ENCODE data around the gene ARID1A.

DNA sequence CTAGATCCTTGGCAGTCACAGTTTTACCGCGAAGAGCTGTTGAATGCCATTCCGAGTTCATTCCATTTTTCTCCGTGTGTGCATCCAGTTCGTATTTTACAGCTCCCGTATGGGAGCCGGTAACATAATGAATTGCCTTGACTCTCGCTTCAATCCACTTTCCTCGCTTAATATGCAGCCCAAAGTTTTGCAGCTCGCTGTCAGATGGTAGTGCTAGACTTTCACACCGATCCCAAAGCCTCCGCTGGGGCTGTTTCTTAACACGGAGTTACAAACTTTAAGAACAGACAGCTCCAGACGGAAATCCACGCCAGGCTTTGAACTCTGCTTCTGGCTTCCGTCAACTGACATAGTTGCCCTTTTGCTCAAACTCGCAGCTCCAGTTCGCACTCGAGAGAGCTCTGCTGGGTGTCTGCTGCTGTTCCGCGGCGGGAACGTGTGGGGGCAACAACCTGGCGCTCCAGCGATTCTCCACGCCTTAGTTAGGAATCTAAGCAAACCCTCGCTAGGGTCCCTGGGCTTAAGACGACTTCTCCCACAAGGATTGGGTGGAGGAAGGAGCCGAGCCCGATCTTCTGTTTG, 3.5 kb upstream of the ARID1A start:
- TF ChIP-seq, protein P1, sequence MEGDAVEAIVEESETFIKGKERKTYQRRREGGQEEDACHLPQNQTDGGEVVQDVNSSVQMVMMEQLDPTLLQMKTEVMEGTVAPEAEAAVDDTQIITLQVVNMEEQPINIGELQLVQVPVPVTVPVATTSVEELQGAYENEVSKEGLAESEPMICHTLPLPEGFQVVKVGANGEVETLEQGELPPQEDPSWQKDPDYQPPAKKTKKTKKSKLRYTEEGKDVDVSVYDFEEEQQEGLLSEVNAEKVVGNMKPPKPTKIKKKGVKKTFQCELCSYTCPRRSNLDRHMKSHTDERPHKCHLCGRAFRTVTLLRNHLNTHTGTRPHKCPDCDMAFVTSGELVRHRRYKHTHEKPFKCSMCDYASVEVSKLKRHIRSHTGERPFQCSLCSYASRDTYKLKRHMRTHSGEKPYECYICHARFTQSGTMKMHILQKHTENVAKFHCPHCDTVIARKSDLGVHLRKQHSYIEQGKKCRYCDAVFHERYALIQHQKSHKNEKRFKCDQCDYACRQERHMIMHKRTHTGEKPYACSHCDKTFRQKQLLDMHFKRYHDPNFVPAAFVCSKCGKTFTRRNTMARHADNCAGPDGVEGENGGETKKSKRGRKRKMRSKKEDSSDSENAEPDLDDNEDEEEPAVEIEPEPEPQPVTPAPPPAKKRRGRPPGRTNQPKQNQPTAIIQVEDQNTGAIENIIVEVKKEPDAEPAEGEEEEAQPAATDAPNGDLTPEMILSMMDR (IDR thresholded peaks at IDR 0.05), result peak in 3 of 4 experiments; percentile 9 to 34 (median 13)
- peak; percentile 15 to 35 for TF ChIP-seq POLR2A (IDR thresholded peaks at IDR 0.05)

Measured in uterus (tissue), 2 donors.